ENCODE results near the gene C6orf163. TPM values are rescaled to one million over a fixed set of nuclear protein-coding genes. Genes with fewer than 3 reads are reported as not detected.

Gene C6orf163
- total and polyA plus RNA-seq, 8 donors = 0.58 to 10.3 (median 1.9) TPM

- TF ChIP-seq POLR2A (IDR thresholded peaks at IDR 0.05) (no peak), EP300 (IDR thresholded peaks at IDR 0.05) (no peak), POLR2AphosphoS5 (IDR thresholded peaks at IDR 0.05) (no peak), CTCF (IDR thresholded peaks at IDR 0.05) (no peak)
- Histone ChIP-seq H3K4me1 (no peaks in the 10 kb centered on the region), H3K27ac (no peak overlapping the region), H3K27me3 (no peaks in the 10 kb centered on the region), H3K9me3 (no peaks in the 10 kb centered on the region), H3K36me3 (peaks cover 0 to 9% (median 2%) of the 10 kb centered on the region in 4 donors), H3K4me3 (no peak overlapping the region)
- 79 to 92% (median 81%) methylated on average over 3 of the region's 3 CpGs for WGBS, 5 donors
- intact Hi-C loops (cut with DNase I; ENCODE audit: low total_unique reads) = no loop called here
- DNase-seq = no peak
Observed at GRCh38 chr6:87346700-87347099, 2.1 kb downstream of the C6orf163 start.

GRCh38 chr6:87349896-87350295 is 5.3 kb downstream of the C6orf163 start:
- Histone ChIP-seq H3K4me1 (no peaks in the 10 kb centered on the region), H3K9me3 (no peaks in the 10 kb centered on the region), H3K36me3 (peaks cover 0 to 3% (median 0%) of the 10 kb centered on the region in 4 donors), H3K27me3 (no peaks in the 10 kb centered on the region), H3K4me3 (no peak overlapping the region), H3K27ac (no peak overlapping the region)
- TF ChIP-seq CTCF (IDR thresholded peaks at IDR 0.05) (no peak), POLR2A (IDR thresholded peaks at IDR 0.05) (no peak), POLR2AphosphoS5 (IDR thresholded peaks at IDR 0.05) (no peak), EP300 (IDR thresholded peaks at IDR 0.05) (no peak)
- no peak for DNase-seq
- intact Hi-C loops (cut with DNase I; ENCODE audit: low total_unique reads) = no loop called here
- 95 to 100% (median 99%) methylated on average over 2 of the region's 2 CpGs for WGBS, 5 donors

- TF ChIP-seq EP300 (IDR thresholded peaks at IDR 0.05) (no peak), CTCF (IDR thresholded peaks at IDR 0.05) (no peak), POLR2AphosphoS5 (IDR thresholded peaks at IDR 0.05) (no peak), POLR2A (IDR thresholded peaks at IDR 0.05) (no peak)
- intact Hi-C loops (cut with DNase I; ENCODE audit: low total_unique reads) = no loop called here
- no peaks in the 10 kb centered on the region for H3K36me3 ChIP-seq
- no peak overlapping the region for H3K27ac ChIP-seq
- DNase-seq = no peak
- no peak overlapping the region for H3K4me3 ChIP-seq
- H3K27me3 ChIP-seq = no peaks in the 10 kb centered on the region
- no peaks in the 10 kb centered on the region for H3K9me3 ChIP-seq
- H3K4me1 ChIP-seq = no peaks in the 10 kb centered on the region
Observed at GRCh38 chr6:87350516-87350915, 5.9 kb downstream of the C6orf163 start.

GRCh38 chr6:87351583-87351982 is 7.0 kb downstream of the C6orf163 start:
- Histone ChIP-seq H3K27me3 (no peaks in the 10 kb centered on the region), H3K27ac (no peak overlapping the region), H3K4me1 (no peaks in the 10 kb centered on the region), H3K9me3 (no peaks in the 10 kb centered on the region), H3K36me3 (no peaks in the 10 kb centered on the region), H3K4me3 (no peak overlapping the region)
- intact Hi-C loops (cut with DNase I; ENCODE audit: low total_unique reads) = no loop called here
- no peak for TF ChIP-seq CTCF (IDR thresholded peaks at IDR 0.05)
- WGBS, 5 donors = 83 to 100% (median 96%) methylated on average over 1 of the region's 1 CpG
- DNase-seq = no peak
